ENCODE measurements around the gene SUCLA2. TPM values are rescaled to one million over a fixed set of nuclear protein-coding genes. Genes with fewer than 3 reads are reported as not detected.

The SUCLA2 gene
- total RNA-seq (10 to 100 TPM; 37.0 to 93.2 (median 55.8) TPM), polyA plus RNA-seq (100 to 1,000 TPM in 1 of 3 donors, 10 to 100 TPM in 2; 20.4 to 104 (median 24.2) TPM)
- long read RNA-seq, donor 1, transcript SUCLA2-205 (4 exons, 710 nt): minor isoform, 5 of 92 reads
- long read RNA-seq, donor 1, transcript SUCLA2-219 (11 exons, 2,111 nt): major isoform, 34 of 92 reads
- long read RNA-seq, donor 1, partial matches to known transcripts: 50 of 92 reads
- long read RNA-seq, donor 1, other reads (novel, unspliced or antisense): 0 of 92 reads
- long read RNA-seq, donor 2, transcript SUCLA2-219 (11 exons, 2,111 nt): major isoform, 16 of 52 reads
- long read RNA-seq, donor 2, transcript SUCLA2-205 (4 exons, 710 nt): minor isoform, 6 of 52 reads
- long read RNA-seq, donor 2, partial matches to known transcripts: 26 of 52 reads
- long read RNA-seq, donor 2, other reads (novel, unspliced or antisense): 0 of 52 reads
- long read RNA-seq, donor 3, transcript SUCLA2-219 (11 exons, 2,111 nt): major isoform, 31 of 54 reads
- long read RNA-seq, donor 3, transcript SUCLA2-205 (4 exons, 710 nt): minor isoform, 6 of 54 reads
- long read RNA-seq, donor 3, partial matches to known transcripts: 9 of 54 reads
- long read RNA-seq, donor 3, other reads (novel, unspliced or antisense): 6 of 54 reads
- long read RNA-seq, donor 4, transcript SUCLA2-219 (11 exons, 2,111 nt): major isoform, 84 of 105 reads
- long read RNA-seq, donor 4, partial matches to known transcripts: 1 of 105 reads
- long read RNA-seq, donor 4, other reads (novel, unspliced or antisense): 20 of 105 reads
- long read RNA-seq, donor 5, transcript SUCLA2-219 (11 exons, 2,111 nt): major isoform, 178 of 206 reads
- long read RNA-seq, donor 5, partial matches to known transcripts: 4 of 206 reads
- long read RNA-seq, donor 5, other reads (novel, unspliced or antisense): 21 of 206 reads
- long read RNA-seq, donor 6, transcript SUCLA2-219 (11 exons, 2,111 nt): major isoform, 32 of 39 reads
- long read RNA-seq, donor 6, partial matches to known transcripts: 3 of 39 reads
- long read RNA-seq, donor 6, other reads (novel, unspliced or antisense): 4 of 39 reads
- long read RNA-seq, donor 7, transcript SUCLA2-219 (11 exons, 2,111 nt): major isoform, 12 of 12 reads
- long read RNA-seq, donor 7, partial matches to known transcripts: 0 of 12 reads
- long read RNA-seq, donor 7, other reads (novel, unspliced or antisense): 0 of 12 reads
- long read RNA-seq, donor 8, transcript SUCLA2-219 (11 exons, 2,111 nt): major isoform, 34 of 81 reads
- long read RNA-seq, donor 8, partial matches to known transcripts: 44 of 81 reads
- long read RNA-seq, donor 8, other reads (novel, unspliced or antisense): 0 of 81 reads
- long read RNA-seq, donor 9, transcript SUCLA2-205 (4 exons, 710 nt): minor isoform, 7 of 58 reads
- long read RNA-seq, donor 9, transcript SUCLA2-219 (11 exons, 2,111 nt): major isoform, 30 of 58 reads
- long read RNA-seq, donor 9, partial matches to known transcripts: 19 of 58 reads
- long read RNA-seq, donor 9, other reads (novel, unspliced or antisense): 0 of 58 reads
- long read RNA-seq, donor 10, transcript SUCLA2-219 (11 exons, 2,111 nt): major isoform, 15 of 16 reads
- long read RNA-seq, donor 10, partial matches to known transcripts: 0 of 16 reads
- long read RNA-seq, donor 10, other reads (novel, unspliced or antisense): 0 of 16 reads

GRCh38 chr13:48001114-48001881, at the start of gene SUCLA2:
Gene SUCLA2 (minus strand): TSS chr13:48001273. CDS start chr13:48001269, 4 bp downstream.
- Histone ChIP-seq H3K27me3 (no peaks in the 10 kb centered on the region), H3K4me3 (peak within 1 kb of the TSS; percentile 36 to 99 (median 67)), H3K9me3 (replicated peaks in 1 of 3) (no peaks in the 10 kb centered on the region), H3K27ac (peak within 1 kb of the TSS in 4 of 5 donors; percentile 28 to 90 (median 77)), H3K4me1 (replicated peaks in 1 of 2) (peaks cover 0 to 24% of the 10 kb centered on the region in 2 donors), H3K36me3 (replicated peaks in 1 of 2) (no peaks in the 10 kb centered on the region)
- TF ChIP-seq POLR2A (IDR thresholded peaks at IDR 0.05) (peak in 1 of 2 donors; percentile 56), CTCF (IDR thresholded peaks at IDR 0.05) (no peak)
- intact Hi-C loops (cut with DNase I): no loop called here
- peak; percentile 89 to 94 (median 91) for DNase-seq
- WGBS, 4 donors: 7 to 29% (median 17%) methylated on average over 16 to 52 of the region's 52 CpGs

DNA sequence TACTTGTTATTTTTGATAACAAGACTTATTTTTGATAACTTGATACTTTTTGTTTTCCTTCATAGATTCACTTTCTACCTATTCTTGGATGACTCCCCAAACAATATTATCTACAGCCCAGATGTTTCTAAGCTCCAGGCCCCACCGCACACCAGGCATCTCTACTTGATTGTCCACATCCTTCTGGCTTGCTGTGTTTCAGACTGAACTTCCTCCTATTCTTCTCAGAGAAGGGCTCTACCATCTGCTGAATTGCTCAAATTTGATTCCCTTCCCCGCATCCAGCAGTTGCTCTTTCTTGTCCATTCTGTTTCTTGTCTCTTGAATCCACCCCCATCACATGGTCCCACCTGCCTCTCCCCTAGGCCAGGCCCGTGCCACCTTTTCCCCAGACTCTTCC, 49.5 kb upstream of the SUCLA2 start:
- peaks cover 0 to 17% of the 10 kb centered on the region in 2 donors for H3K36me3 ChIP-seq (replicated peaks in 1 of 2)
- H3K9me3 ChIP-seq (replicated peaks in 1 of 3): no peaks in the 10 kb centered on the region
- no peak overlapping the region for H3K27ac ChIP-seq
- H3K27me3 ChIP-seq: no peaks in the 10 kb centered on the region
- H3K4me3 ChIP-seq: no peak overlapping the region
- TF ChIP-seq CTCF (IDR thresholded peaks at IDR 0.05) (no peak), POLR2A (IDR thresholded peaks at IDR 0.05) (no peak)
- no peak for DNase-seq
- 91 to 98% (median 95%) methylated on average over 3 of the region's 3 CpGs for WGBS, 4 donors
- intact Hi-C loops (cut with DNase I): no loop called here
- no peaks in the 10 kb centered on the region for H3K4me1 ChIP-seq (replicated peaks in 1 of 2)

DNA sequence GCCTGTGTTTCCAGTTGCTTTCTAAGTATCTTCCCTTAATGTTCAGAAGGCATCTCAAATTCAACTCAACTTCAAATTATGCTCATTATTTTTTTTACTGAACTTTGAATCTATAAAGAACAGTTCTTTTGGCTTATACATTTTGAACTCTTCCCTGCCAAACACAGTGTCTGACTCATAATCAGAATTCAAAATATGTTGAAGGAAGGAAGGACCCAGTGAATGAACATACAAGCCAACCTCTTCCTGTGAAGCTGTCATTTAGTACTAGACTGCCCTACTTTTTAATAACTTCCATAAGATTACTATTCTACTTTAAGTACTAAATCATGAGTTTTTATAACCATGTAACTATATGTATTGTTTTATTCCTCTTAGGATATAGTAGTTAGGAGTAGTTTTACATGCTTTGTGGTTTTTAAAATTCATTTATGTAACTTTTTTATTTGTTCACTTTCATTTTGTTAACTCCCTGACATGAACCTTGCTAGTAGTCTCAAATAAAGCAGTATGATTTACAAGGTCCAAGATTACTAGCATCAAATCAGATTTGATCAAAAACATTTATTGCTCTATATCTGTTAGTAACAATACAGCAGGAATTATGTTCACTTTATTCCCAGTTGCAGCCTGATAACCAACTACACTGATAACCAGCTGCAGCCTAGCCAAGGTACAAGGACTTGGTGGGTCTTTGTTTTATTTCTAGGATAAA, 42.9 kb upstream of the SUCLA2 start:
- Histone ChIP-seq H3K27me3 (no peaks in the 10 kb centered on the region), H3K27ac (peak overlapping the region in 2 of 5 donors; percentile 26 to 49), H3K4me1 (replicated peaks in 1 of 2) (peaks cover 0 to 7% of the 10 kb centered on the region in 2 donors), H3K36me3 (replicated peaks in 1 of 2) (peaks cover 0 to 7% of the 10 kb centered on the region in 2 donors), H3K9me3 (replicated peaks in 1 of 3) (no peaks in the 10 kb centered on the region), H3K4me3 (no peak overlapping the region)
- no peak for TF ChIP-seq CTCF (IDR thresholded peaks at IDR 0.05)
- TF ChIP-seq POLR2A (IDR thresholded peaks at IDR 0.05): no peak
- no peak for DNase-seq
- intact Hi-C loops (cut with DNase I): no loop called here

Measured in adrenal gland (tissue), 19 donors.